Activated T-cell treated with anti-CD3 and anti-CD28 coated beads for 1 hour (primary cell): ENCODE data around the gene GYG2.
"Not testable (repeated sequence)": the region's sequence is repeated elsewhere in the genome, so short reads cannot be mapped to it uniquely, and the experiment has no call there.

Experiments
- DNase-seq: peaks from one replicate; pipeline ENCODE4 v3.0.0-alpha.2; 2020; ENCODE audit warnings: low read depth

Gene GYG2

GRCh38 chrX:2903366-2903765, 74.6 kb downstream of the GYG2 start:
- DNase-seq, result no peak

- DNase-seq, result no peak
These were observed 78.6 kb downstream of the GYG2 start for GRCh38 chrX:2907295-2907694.

GRCh38 chrX:2908125-2908685, 79.5 kb downstream of the GYG2 start:
- DNase-seq, result no peak

GRCh38 chrX:2910109-2910508, 81.4 kb downstream of the GYG2 start:
- no peak for DNase-seq

- DNase-seq, result no peak
These were observed 84.4 kb downstream of the GYG2 start for GRCh38 chrX:2913118-2913517.

- DNase-seq, result no peak
These were observed 89.0 kb downstream of the GYG2 start for GRCh38 chrX:2917767-2918166.

GRCh38 chrX:2921193-2921592, 92.5 kb downstream of the GYG2 start:
- no peak for DNase-seq

GRCh38 chrX:2921750-2922149, 93.0 kb downstream of the GYG2 start:
- DNase-seq, result no peak

GRCh38 chrX:2924151-2924550, 95.4 kb downstream of the GYG2 start:
- DNase-seq, result no peak

- DNase-seq, result not testable (repeated sequence)
These were observed 97.5 kb downstream of the GYG2 start for GRCh38 chrX:2926255-2926654.

GRCh38 chrX:2926664-2927275, 98.0 kb downstream of the GYG2 start:
- DNase-seq, result no peak

- DNase-seq, result no peak
These were observed 99.5 kb downstream of the GYG2 start for GRCh38 chrX:2928191-2928582.

GRCh38 chrX:2928583-2929434, 100.1 kb downstream of the GYG2 start, which contains the start of gene ARSD:
ARSD (minus strand) TSS chrX:2929339; CDS start chrX:2929275, 64 bp downstream.
- peak; percentile 2 for DNase-seq

GRCh38 chrX:2931155-2931554, 102.4 kb downstream of the GYG2 start:
- no peak for DNase-seq

- DNase-seq, result no peak
These were observed 102.9 kb downstream of the GYG2 start for GRCh38 chrX:2931612-2932011.
